Chondrocyte (in vitro differentiated cells): ENCODE measurements around the gene PLCG2. TPM values are rescaled to one million over a fixed set of nuclear protein-coding genes. Genes with fewer than 3 reads are reported as not detected.

Experiments used
- DNase-seq: peaks from one replicate; pipeline ENCODE4 v3.0.0; 2021; ENCODE audit warnings: mixed read lengths, low spot score
- H3K27ac Mint-ChIP-seq: one replicate; pipeline ENCODE4 v1.8.0; 2021; ENCODE audit warnings: mild to moderate bottlenecking, moderate library complexity, mixed read lengths; ENCODE audit not compliant: unreplicated experiment
- H3K27me3 Mint-ChIP-seq: 2 replicates; pipeline ENCODE4 v1.8.0; 2021; ENCODE audit warnings: low read depth, mixed read lengths
- H3K36me3 Mint-ChIP-seq: 2 replicates; pipeline ENCODE4 v1.8.0; 2021; ENCODE audit warnings: low read depth, mixed read lengths
- H3K4me1 Mint-ChIP-seq: 2 replicates; pipeline ENCODE4 v1.8.0; 2021; ENCODE audit warnings: low read depth, mild to moderate bottlenecking, mixed read lengths
- H3K4me3 Mint-ChIP-seq: one replicate; pipeline ENCODE4 v1.8.0; 2021; ENCODE audit warnings: mild to moderate bottlenecking, moderate library complexity, mixed read lengths; ENCODE audit not compliant: unreplicated experiment
- H3K9me3 Mint-ChIP-seq: 2 replicates; pipeline ENCODE4 v1.8.0; 2021; ENCODE audit warnings: low read depth, mixed read lengths
- CTCF ChIP-seq: fragments of 200-600 bp; sonication (generic); IDR thresholded peaks from 2 replicates; pipeline ENCODE4 v1.5.0; 2021; ENCODE audit warnings: antibody characterized with exemption, mild to moderate bottlenecking, moderate library complexity
- total RNA-seq: library from RNA; stranded (reverse); gene quantifications from 3 replicates; pipeline ENCODE4 v1.2.1, GENCODE V29; 2021

The PLCG2 gene
- total RNA-seq, 1 donor from 2014 or later, result 1.1 TPM

- DNase-seq, result no peak
- H3K9me3 Mint-ChIP-seq, result no peaks in the 10 kb centered on the region
- H3K27me3 Mint-ChIP-seq, result peaks cover 49% of the 10 kb centered on the region
- TF ChIP-seq CTCF, result no peak
- no peak overlapping the region for H3K4me3 Mint-ChIP-seq
- no peak overlapping the region for H3K27ac Mint-ChIP-seq
- no peaks in the 10 kb centered on the region for H3K36me3 Mint-ChIP-seq
- H3K4me1 Mint-ChIP-seq, result peaks cover 4% of the 10 kb centered on the region
Observed at GRCh38 chr16:81936209-81937000, 157.3 kb downstream of the PLCG2 start.

GRCh38 chr16:81937305-81938038 is 158.4 kb downstream of the PLCG2 start:
- Mint-ChIP-seq H3K9me3 (no peaks in the 10 kb centered on the region), H3K36me3 (no peaks in the 10 kb centered on the region), H3K4me3 (no peak overlapping the region), H3K27ac (no peak overlapping the region), H3K4me1 (peaks cover 4% of the 10 kb centered on the region), H3K27me3 (peaks cover 53% of the 10 kb centered on the region)
- DNase-seq, result no peak
- no peak for TF ChIP-seq CTCF

GRCh38 chr16:81938326-81939163 is 159.5 kb downstream of the PLCG2 start:
- H3K4me3 Mint-ChIP-seq, result no peak overlapping the region
- peaks cover 4% of the 10 kb centered on the region for H3K4me1 Mint-ChIP-seq
- no peaks in the 10 kb centered on the region for H3K36me3 Mint-ChIP-seq
- H3K9me3 Mint-ChIP-seq, result no peaks in the 10 kb centered on the region
- peaks cover 49% of the 10 kb centered on the region for H3K27me3 Mint-ChIP-seq
- H3K27ac Mint-ChIP-seq, result no peak overlapping the region
- DNase-seq, result no peak
- TF ChIP-seq CTCF, result no peak

GRCh38 chr16:81939164-81940056 is 160.3 kb downstream of the PLCG2 start:
- no peak for DNase-seq
- Mint-ChIP-seq H3K36me3 (no peaks in the 10 kb centered on the region), H3K9me3 (no peaks in the 10 kb centered on the region), H3K27ac (no peak overlapping the region), H3K4me1 (peaks cover 4% of the 10 kb centered on the region), H3K4me3 (no peak overlapping the region), H3K27me3 (peaks cover 43% of the 10 kb centered on the region)
- TF ChIP-seq CTCF, result no peak
